ENCODE results near the gene HEY2. TPM values are rescaled to one million over a fixed set of nuclear protein-coding genes. Genes with fewer than 3 reads are reported as not detected.
A peak's percentile ranks its signal among the peaks of the same experiment; 100 is the strongest.

The HEY2 gene
- total and polyA plus RNA-seq, 2 of the 8 experiments (the other 6 are each of a cell fraction or from before 2014, with no cell fraction given) = 9.1 to 16.2 TPM

DNA sequence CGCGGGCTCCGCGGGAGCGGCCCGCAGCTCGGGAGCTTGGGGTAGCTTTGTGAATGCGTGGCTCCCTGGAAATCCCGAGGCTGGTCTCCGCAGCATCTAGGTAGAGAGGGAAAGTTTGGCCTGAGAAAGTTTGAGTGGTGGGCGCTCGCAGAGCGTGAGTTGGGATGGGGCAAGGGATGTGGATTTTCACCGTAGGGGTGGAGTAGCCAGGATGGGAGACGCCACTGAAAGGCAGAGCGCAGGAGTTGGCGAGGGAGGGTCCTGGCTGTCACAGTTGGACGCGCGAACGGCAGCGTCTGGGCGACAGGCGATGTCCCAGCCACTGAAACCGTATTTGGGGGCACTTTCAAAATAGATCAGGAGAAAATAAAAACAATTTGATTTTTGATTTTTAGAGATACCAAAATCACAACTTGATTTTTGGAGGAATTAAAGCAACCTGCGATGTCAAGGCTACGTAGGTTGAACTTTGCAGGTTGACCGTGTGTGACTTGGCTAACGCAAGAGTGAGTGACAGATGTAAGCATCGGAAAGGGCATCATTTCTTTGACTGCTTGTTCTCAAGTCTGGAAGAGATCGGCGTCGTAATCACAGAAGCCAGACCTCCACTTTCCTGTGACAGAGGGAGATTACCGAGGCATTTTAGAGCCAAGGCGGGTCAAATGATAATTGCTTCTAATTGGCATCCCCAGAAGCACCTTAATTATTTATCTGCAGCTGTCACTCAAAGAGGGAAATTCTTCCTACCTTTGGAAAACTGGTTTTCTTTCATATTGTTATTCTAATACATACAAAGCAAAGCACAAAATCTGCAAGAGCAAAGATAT, 646 bp downstream of the HEY2 start (continued):
- TF ChIP-seq, protein P1, sequence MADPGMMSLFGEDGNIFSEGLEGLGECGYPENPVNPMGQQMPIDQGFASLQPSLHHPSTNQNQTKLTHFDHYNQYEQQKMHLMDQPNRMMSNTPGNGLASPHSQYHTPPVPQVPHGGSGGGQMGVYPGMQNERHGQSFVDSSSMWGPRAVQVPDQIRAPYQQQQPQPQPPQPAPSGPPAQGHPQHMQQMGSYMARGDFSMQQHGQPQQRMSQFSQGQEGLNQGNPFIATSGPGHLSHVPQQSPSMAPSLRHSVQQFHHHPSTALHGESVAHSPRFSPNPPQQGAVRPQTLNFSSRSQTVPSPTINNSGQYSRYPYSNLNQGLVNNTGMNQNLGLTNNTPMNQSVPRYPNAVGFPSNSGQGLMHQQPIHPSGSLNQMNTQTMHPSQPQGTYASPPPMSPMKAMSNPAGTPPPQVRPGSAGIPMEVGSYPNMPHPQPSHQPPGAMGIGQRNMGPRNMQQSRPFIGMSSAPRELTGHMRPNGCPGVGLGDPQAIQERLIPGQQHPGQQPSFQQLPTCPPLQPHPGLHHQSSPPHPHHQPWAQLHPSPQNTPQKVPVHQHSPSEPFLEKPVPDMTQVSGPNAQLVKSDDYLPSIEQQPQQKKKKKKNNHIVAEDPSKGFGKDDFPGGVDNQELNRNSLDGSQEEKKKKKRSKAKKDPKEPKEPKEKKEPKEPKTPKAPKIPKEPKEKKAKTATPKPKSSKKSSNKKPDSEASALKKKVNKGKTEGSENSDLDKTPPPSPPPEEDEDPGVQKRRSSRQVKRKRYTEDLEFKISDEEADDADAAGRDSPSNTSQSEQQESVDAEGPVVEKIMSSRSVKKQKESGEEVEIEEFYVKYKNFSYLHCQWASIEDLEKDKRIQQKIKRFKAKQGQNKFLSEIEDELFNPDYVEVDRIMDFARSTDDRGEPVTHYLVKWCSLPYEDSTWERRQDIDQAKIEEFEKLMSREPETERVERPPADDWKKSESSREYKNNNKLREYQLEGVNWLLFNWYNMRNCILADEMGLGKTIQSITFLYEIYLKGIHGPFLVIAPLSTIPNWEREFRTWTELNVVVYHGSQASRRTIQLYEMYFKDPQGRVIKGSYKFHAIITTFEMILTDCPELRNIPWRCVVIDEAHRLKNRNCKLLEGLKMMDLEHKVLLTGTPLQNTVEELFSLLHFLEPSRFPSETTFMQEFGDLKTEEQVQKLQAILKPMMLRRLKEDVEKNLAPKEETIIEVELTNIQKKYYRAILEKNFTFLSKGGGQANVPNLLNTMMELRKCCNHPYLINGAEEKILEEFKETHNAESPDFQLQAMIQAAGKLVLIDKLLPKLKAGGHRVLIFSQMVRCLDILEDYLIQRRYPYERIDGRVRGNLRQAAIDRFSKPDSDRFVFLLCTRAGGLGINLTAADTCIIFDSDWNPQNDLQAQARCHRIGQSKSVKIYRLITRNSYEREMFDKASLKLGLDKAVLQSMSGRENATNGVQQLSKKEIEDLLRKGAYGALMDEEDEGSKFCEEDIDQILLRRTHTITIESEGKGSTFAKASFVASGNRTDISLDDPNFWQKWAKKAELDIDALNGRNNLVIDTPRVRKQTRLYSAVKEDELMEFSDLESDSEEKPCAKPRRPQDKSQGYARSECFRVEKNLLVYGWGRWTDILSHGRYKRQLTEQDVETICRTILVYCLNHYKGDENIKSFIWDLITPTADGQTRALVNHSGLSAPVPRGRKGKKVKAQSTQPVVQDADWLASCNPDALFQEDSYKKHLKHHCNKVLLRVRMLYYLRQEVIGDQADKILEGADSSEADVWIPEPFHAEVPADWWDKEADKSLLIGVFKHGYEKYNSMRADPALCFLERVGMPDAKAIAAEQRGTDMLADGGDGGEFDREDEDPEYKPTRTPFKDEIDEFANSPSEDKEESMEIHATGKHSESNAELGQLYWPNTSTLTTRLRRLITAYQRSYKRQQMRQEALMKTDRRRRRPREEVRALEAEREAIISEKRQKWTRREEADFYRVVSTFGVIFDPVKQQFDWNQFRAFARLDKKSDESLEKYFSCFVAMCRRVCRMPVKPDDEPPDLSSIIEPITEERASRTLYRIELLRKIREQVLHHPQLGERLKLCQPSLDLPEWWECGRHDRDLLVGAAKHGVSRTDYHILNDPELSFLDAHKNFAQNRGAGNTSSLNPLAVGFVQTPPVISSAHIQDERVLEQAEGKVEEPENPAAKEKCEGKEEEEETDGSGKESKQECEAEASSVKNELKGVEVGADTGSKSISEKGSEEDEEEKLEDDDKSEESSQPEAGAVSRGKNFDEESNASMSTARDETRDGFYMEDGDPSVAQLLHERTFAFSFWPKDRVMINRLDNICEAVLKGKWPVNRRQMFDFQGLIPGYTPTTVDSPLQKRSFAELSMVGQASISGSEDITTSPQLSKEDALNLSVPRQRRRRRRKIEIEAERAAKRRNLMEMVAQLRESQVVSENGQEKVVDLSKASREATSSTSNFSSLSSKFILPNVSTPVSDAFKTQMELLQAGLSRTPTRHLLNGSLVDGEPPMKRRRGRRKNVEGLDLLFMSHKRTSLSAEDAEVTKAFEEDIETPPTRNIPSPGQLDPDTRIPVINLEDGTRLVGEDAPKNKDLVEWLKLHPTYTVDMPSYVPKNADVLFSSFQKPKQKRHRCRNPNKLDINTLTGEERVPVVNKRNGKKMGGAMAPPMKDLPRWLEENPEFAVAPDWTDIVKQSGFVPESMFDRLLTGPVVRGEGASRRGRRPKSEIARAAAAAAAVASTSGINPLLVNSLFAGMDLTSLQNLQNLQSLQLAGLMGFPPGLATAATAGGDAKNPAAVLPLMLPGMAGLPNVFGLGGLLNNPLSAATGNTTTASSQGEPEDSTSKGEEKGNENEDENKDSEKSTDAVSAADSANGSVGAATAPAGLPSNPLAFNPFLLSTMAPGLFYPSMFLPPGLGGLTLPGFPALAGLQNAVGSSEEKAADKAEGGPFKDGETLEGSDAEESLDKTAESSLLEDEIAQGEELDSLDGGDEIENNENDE (IDR thresholded peaks at IDR 0.05; ENCODE audit: insufficient replicate concordance, low read length) = no peak
- TF ChIP-seq SAP30 (IDR thresholded peaks at IDR 0.05; ENCODE audit: insufficient read depth, insufficient replicate concordance, low read length) = peak; percentile 93
- no peak for TF ChIP-seq CHD2 (IDR thresholded peaks at IDR 0.05; ENCODE audit: low read length)
- no peak for TF ChIP-seq MAFK (IDR thresholded peaks at IDR 0.05; ENCODE audit: low read depth, low read length)
- peak; percentile 59 for TF ChIP-seq KDM4A (IDR thresholded peaks at IDR 0.05; ENCODE audit: low read depth, low read length, severe bottlenecking)
- TF ChIP-seq GABPA (IDR thresholded peaks at IDR 0.05; ENCODE audit: borderline replicate concordance, insufficient read depth, low read length) = no peak
- peak; percentile 30 for TF ChIP-seq ASH2L (IDR thresholded peaks at IDR 0.05; ENCODE audit: low read length)
- no peak for TF ChIP-seq SP1 (IDR thresholded peaks at IDR 0.05; ENCODE audit: low read depth, low read length)

Data from H1 (cell line).